GM18517 (cell line): ENCODE data around the gene CLDN7.

Source experiments
- ATAC-seq: cut with Tn5 transposase; IDR thresholded peaks from one replicate; pipeline ENCODE4 v1.9.1; 2021; ENCODE audit warnings: mild to moderate bottlenecking, moderate library complexity; ENCODE audit not compliant: unreplicated experiment

The CLDN7 gene

GRCh38 chr17:7221278-7222092, 40.8 kb downstream of the CLDN7 start:
- no peak for ATAC-seq

- no peak for ATAC-seq
Measured at GRCh38 chr17:7220593-7221277, 41.5 kb downstream of the CLDN7 start.

- peak; percentile 45 for ATAC-seq
Measured at GRCh38 chr17:7219812-7220592, 42.3 kb downstream of the CLDN7 start, which contains the start of the genes ACADVL and DLG4. TSS of gene ACADVL (plus strand) at chr17:7219938. CDS start at chr17:7219985, 47 bp downstream. TSS of gene DLG4 (minus strand) at chr17:7219836.

GRCh38 chr17:7219229-7219811, 43.0 kb downstream of the CLDN7 start:
- no peak for ATAC-seq

- no peak for ATAC-seq
Measured at GRCh38 chr17:7218758-7219157, 43.5 kb downstream of the CLDN7 start.

GRCh38 chr17:7218166-7218565, 44.1 kb downstream of the CLDN7 start:
- ATAC-seq: no peak

GRCh38 chr17:7217113-7217987, 44.9 kb downstream of the CLDN7 start:
- no peak for ATAC-seq

- no peak for ATAC-seq
Measured at GRCh38 chr17:7216242-7217112, 45.8 kb downstream of the CLDN7 start.

- no peak for ATAC-seq
Measured at GRCh38 chr17:7215652-7216180, 46.6 kb downstream of the CLDN7 start.

- ATAC-seq: no peak
Measured at GRCh38 chr17:7215136-7215638, 47.1 kb downstream of the CLDN7 start.

- peak; percentile 72 for ATAC-seq
Measured at GRCh38 chr17:7214300-7215135, 47.8 kb downstream of the CLDN7 start.

- no peak for ATAC-seq
Measured at GRCh38 chr17:7213895-7214299, 48.4 kb downstream of the CLDN7 start.

- ATAC-seq: no peak
Measured at GRCh38 chr17:7211491-7212273, 50.6 kb downstream of the CLDN7 start.
